Endometrial microvascular endothelial cells (primary cell): ENCODE data around the gene PDZD4. TPM values are rescaled to one million over a fixed set of nuclear protein-coding genes. Genes with fewer than 3 reads are reported as not detected.

Source experiments
- in situ Hi-C: cut with HindIII; loops from 2 replicates; pipeline ENCODE4 v1.10.0; 2017; ENCODE audit warnings: low sequenced_read_pairs, low pct_unique_long_range_greater_than_20kb; ENCODE audit errors: inconsistent ontology term
- total RNA-seq: library from RNA; depleted of rRNA; stranded (reverse); fragments of >200 nt; gene quantifications from one replicate; pipeline ENCODE4 v1.2.3, GENCODE V29; 2015; ENCODE audit errors: inconsistent ontology term

Gene PDZD4
- total RNA-seq, 1 donor from 2014 or later: not detected

DNA sequence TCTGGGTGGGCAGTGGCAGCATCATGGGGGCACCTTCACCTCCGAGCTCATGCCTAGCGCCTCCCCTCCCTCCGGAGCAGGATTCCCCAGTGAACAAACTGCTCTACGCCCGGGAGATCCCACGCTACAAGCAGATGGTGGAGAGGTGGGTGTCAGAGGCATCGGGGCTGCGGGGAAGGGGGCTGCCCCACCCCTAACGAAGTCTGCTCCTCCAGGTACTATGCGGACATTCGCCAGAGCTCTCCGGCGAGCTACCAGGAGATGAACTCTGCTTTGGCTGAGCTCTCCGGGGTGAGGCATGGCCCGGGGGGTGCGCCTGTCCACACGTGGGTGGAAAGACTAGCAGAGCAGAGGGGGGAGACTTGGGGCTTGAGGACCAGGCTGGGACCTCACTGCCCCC is 52.2 kb downstream of the PDZD4 start:
- in situ Hi-C loops: no loop called here

DNA sequence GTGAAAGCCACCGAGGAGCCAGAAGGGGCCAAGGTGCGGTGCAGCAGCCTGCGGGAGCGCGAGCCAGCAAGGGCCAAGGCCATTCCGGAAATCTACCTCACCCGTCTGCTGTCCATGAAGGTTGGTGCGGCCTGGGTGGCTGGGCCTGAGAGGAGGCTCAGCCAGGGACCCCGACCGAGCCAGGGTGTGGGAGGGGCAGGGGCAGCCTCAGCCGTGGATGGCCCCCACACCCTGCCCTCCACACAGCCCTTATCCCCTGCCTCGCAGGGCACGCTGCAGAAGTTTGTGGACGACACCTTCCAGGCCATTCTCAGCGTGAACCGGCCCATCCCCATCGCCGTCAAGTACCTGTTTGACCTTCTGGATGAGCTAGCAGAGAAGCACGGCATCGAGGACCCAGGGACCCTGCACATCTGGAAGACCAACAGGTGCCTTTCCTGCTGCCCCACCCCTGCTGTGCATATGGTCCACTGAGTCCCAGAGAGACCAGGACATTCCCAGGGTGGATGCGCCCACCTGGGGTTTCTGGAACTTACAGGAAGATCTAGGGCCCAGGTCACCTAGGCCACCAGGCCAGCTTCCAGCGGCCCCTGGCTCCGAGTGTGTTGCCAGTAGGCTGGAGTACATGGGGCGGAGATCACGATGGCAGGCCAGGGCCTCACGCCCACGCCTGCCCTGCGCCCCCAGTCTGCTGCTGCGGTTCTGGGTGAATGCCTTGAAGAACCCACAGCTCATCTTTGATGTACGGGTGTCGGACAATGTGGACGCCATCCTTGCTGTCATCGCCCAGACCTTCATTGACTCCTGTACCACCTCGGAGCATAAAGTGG is 52.9 kb downstream of the PDZD4 start:
- in situ Hi-C loops: no loop called here

DNA sequence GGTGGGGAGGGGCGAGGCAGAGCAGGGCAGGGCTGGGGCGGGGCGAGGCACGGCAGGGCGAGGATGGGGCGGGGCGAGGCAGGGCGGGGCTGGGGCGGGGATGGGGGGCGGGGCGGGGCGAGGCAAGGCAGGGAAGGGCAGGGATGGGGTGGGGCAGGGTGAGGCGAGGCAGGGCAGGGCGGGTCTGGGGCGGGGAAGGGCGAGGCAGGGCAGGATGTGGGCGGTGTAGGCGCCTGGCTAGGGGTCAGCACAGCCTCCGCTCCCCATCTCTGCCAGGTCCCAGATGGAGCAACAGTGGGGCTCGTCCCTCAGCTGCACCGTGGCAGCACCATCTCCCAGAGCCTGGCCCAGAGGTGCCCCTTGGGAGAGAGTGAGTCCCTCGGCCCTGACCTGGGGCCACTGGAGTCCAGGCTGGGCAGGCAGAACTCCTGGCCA is 53.7 kb downstream of the PDZD4 start:
- in situ Hi-C loops: no loop called here

DNA sequence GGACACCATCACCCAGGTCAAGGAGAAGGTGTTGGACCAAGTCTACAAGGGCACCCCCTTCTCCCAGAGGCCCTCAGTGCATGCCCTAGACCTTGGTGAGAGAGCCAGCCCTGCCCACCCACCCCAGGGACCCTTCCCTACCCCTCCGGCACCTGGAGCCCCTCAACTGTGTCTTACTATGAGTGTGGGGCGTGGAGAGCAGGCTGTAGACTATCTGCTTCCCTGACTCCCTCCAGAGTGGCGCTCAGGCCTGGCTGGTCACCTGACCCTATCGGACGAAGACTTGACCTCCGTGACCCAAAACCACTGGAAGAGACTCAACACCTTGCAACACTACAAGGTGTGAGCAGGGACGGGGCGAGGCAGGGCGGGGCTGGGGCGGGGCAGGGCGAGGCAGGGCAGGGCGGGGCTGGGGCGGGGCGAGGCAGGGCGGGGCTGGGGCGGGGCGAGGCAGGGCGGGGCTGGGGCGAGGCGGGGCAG is 54.2 kb downstream of the PDZD4 start:
- in situ Hi-C loops: no loop called here

DNA sequence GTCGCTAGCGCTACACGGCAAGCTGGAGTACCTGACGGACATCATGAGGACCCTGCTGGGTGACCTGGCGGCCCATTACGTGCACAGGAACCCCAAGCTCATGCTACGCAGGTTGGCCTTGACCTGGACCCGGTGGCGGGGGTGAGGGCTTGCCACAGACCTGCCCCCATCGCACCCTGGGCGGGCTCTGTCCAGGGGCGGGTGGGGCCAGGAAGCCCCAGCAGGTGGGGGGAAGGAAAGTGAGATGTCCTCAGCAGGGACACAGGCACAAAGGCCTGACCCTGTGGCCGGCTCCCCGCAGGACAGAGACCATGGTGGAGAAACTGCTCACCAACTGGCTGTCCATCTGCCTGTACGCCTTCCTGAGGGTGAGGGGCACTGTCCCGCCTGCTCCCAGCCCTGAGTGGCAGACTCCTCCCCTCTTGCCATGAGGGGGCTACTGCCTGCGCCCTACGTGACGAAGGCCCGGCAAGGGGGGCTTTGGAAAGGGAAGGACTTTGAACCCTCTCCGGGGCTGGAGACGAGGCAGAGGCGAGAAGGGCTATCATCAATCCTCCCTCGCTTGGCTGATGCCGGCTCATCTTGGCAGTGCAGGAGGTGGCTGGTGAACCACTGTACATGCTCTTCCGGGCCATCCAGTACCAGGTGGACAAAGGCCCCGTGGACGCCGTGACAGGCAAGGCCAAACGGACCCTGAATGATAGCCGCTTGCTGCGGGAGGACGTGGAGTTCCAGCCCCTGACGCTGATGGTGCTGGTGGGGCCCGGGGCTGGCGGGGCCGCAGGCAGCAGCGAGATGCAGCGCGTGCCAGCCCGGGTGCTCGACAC is 54.8 kb downstream of the PDZD4 start:
- in situ Hi-C loops: no loop called here

DNA sequence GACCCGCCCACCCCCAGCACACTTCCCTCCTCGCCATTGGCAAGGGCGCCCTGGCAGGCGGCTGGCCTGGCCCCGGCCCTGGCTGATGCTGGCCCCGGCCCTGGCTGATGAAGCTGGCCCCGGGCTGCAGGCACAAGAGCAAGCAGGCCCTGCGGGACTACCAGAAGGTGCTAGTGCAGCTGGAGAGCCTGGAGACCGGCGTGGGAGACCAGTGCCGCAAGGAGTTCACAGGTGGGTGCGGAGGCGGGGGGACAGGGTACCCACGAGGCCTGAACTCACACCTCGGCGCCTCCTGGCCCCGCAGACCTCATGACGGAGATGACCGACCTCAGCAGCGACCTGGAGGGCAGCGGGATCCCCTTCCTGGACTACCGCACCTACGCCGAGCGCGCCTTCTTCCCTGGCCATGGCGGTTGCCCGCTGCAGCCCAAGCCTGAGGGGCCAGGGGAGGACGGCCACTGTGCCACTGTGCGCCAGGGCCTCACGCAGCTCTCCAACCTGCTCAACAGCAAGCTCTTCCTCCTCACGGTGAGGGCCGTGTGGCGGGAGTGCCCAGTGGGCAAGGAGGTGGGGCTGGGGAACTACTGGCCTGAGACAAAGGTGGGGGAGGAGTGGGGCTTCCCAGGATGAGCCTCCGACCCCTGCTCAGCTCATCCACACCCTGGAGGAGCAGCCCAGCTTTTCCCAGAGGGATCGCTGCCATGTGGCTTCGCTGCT is 55.6 kb downstream of the PDZD4 start:
- in situ Hi-C loops: no loop called here

DNA sequence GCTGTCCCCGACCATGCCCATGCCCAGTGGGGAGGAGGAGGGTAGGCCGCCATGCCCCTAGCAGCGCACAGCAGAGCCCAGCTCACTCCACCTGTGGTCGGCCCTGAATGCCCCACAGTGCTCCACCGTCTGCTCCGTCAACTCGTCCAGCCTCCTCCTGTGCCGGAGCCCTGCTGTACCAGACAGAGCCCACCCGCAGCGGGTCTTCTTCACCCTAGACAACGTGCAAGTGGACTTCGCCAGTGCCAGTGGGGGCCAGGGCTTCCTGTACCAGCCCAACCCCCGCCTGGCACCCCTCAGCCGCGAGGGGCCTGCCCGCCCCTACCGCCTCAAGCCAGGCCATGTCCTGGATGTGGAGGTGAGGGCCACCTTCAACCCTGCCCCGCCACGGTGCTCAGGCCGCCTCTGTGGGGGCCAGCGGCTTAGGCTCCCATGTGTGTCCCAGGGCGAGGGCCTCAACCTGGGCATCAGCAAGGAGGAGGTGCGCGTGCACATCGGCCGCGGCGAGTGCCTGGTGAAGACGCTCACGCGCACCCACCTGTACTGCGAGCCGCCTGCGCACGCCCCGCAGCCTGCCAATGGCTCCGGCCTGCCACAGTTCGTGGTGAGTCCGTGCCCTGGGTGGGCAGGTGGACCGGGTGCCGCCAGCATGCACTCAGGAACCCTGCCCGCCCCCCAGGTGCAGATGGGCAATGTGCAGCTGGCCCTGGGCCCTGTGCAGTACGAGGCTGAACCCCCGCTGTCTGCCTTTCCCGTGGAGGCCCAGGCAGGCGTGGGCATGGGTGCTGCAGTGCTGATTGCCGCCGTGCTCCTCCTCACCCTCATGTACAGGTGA is 56.4 kb downstream of the PDZD4 start:
- in situ Hi-C loops: no loop called here

DNA sequence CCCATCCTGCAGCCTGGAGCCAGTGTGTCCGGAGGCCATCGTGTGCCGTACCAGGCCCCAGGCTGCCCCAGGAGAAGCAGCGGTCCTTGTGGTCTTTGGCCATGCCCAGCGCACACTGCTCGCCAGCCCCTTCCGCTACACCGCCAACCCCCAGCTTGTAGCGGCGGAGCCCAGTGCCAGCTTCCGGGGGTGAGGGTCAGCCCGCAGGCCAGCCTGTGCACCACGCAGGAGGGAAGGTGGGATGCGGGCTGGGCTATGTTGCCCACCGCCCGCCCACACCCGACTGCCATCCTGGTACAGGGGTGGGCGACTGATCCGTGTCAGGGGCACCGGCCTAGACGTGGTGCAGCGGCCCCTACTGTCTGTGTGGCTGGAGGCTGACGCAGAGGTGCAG is 57.1 kb downstream of the PDZD4 start:
- in situ Hi-C loops: no loop called here

DNA sequence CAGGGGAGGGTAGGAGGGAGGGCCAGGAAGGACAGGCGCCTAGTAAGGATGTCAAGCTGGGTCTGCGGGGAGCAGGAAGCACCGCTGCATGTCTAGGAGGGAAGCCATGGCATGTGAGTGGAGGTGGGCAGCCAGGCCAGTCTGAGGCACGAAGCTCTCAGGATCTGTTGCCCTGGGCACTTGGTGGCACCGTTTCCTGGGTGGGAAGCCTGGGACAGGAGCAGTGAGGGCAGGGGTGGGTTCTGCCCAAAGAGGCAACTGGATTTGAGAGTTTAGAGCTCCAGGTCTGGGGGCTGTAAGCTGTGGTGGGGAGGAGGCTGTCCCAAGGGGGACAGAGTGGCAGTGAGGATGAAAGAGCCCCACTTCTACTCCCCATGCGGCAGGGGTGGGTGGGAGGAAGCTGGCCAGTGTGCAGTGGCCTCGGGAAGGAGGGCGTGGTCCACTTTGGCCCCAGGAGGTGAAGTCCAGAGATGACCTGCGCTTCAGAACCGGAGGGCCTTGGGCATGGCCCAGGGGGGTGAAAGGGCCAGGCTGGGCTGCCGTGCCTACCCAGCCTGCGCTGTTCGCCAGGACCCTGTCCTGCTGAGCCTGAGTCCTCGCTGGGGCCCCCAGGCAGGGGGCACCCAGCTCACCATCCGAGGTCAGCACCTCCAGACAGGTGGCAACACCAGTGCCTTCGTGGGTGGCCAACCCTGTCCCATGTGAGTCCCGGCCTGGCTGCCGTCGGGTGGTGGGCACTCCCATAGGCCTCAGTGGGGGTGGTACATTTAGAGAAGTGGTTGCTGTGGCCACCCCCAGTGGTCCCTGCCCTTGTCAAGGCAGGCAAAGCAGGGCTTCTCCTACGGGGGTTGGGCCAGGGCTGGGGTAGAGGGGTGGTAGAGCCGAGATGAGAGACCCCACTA is 57.8 kb downstream of the PDZD4 start:
- in situ Hi-C loops: no loop called here

DNA sequence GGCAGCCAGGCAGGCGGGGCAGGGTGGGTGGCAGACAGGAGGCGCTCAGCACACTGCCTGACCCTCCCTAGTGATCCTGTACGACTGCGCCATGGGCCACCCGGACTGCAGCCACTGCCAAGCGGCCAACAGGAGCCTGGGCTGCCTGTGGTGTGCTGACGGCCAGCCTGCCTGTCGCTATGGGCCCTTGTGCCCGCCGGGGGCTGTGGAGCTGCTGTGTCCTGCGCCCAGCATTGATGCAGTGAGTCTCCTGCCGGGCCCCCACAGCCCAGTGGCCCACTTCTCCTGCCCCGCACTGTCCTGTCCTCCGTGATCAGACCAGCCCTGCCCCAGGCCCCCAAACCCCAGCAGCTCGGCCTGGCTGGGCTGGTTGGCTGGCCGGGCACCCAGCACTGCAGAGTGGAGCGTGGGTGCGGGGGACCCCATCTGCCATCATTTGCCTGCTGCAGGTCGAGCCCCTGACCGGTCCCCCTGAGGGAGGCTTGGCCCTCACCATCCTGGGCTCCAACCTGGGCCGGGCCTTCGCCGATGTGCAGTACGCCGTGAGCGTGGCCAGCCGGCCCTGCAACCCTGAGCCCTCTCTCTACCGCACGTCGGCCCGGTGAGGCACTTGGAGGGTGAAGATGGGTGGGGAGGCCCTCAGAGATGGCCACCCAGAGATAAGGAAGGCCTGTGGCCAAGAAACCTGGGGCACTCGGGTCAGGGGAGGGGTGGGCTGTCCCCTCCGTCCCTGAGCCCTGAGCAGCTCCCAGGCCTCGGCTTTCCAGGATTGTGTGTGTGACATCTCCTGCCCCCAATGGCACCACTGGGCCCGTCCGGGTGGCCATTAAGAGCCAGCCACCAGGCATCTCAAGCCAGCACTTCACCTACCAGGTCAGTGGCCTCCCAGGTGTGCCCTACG is 58.7 kb downstream of the PDZD4 start:
- in situ Hi-C loops: no loop called here

DNA sequence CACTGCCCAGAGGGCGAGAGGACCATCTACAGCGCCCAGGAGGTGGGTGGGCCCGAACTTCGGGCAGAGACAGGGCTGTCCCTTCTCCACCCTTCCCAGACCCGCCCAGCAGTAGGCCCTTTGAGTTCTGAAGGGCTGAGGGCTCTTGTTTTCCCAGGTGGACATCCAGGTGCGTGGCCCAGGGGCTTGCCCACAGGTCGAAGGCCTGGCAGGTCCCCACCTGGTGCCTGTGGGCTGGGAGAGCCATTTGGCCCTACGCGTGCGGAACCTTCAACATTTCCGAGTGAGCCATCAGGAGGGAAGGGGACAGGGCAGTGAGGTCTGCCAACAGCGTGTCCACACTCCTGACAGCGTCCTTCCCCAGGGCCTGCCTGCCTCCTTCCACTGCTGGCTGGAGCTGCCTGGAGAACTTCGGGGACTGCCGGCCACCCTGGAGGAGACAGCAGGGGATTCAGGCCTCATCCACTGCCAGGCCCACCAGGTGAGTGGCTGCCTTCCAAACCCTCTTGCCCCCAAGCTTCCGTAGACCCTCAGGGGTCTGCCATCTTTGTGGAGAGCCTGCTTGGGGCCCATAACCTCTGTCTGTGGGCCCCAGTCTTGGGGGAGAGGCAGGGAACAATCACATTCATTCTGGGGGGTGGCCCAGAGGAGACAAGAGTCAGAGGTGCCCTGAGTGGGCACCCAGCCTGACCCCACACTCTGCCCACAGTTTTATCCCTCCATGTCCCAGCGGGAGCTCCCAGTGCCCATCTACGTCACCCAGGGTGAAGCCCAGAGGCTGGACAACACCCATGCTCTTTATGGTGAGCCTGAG is 59.5 kb downstream of the PDZD4 start:
- in situ Hi-C loops: no loop called here

DNA sequence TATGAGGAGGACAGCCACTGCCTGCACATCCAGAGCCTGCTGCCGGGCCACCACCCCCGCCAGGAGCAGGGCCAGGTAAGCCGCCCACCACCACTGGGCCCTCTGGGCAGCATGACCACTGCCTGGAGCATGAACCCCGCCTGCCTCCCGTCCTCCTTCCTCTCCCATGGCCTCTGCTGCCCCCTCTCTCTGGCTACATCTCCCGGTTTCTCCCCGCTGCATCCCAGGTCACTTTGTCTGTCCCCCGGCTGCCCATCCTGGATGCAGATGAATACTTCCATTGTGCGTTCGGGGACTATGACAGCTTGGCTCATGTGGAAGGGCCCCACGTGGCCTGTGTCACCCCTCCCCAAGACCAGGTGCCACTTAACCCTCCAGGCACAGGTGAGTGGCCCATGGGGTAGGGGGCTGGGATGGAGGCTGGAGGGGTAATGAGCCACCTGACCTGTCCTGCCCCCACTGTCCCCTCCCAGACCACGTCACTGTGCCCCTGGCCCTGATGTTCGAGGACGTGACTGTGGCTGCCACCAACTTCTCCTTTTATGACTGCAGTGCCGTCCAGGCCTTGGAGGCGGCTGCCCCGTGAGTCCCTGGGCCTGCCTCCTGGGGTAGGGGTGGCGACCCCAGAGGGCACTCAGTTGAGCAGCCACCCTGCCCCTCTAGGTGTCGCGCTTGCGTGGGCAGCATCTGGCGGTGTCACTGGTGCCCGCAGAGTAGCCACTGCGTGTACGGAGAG is 60.3 kb downstream of the PDZD4 start:
- in situ Hi-C loops: no loop called here

DNA sequence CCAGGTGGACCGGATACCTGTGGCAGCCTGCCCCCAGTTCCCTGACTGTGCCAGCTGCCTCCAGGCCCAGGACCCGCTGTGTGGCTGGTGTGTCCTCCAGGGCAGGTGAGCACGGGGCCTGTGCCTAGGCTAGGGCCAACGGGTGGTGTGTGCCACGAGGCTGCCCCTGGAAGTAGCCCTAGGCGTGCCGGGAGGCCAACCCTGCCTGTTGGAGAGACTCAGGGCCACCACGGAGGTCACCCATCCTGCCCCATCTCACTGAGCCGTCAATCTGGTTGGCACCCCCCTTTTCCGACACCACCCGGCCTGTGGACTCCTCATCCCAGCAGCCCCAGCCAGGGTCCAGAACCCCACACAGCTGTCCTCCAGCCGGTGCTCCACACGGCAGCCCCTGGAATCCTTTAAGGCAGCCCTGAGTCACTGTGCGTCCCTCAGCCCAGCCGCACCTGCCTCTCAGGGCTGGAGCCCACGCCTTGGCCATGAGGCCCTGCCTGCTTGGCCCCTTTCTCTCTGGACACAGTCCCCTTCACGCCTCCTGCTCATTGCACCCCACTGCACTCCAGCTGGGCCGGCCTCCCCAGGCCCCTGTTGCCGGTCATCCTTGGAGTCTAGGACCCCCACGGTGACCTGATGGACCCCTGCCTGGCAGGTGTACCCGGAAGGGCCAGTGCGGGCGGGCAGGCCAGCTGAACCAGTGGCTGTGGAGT is 61.0 kb downstream of the PDZD4 start:
- in situ Hi-C loops: no loop called here

DNA sequence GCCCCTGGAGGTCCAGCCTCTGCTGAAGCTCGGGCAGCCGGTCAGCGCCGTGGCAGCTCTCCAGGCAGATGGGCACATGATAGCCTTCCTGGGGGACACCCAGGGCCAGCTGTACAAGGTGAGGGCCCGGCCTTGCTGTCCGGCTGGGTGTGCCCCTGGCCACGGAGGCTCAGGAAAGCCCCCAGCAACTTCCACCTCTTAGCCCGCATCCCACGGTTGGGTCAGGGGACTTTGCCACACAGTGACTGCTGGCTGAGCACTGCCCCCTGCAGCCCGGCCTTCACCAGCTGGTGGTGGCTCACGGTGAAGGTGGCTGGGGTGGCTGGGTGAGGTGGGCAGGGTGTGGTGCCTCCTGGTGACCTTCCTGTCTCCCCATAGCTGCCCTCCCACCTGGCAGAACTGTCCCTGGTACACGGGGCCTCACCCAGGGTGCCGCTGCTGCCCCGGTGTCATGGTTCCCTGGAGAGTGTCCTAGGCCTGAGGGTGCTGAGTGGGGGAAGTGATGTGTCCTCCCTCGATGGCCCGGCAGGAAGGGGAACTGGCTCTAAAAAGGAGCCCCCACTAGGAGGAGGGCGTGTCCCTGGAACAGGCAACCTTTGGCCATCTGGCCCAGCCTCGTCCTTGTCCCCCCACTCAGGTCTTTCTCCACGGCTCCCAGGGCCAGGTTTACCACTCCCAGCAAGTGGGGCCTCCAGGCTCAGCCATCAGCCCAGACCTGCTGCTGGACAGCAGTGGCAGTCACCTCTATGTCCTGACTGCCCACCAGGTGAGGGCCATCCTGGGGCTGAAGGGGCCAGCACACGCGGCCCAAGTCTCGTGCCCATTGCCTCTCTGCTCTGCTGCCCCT is 61.8 kb downstream of the PDZD4 start:
- in situ Hi-C loops: no loop called here
